GM18526 (cell line): ENCODE data around the gene OGFOD3.

Experiments
- POLR2A ChIP-seq: IDR thresholded peaks from 3 replicates; pipeline ENCODE4 v1.6.1; 2011; ENCODE audit not compliant: insufficient read length; ENCODE audit errors: extremely low read depth

The OGFOD3 gene

DNA sequence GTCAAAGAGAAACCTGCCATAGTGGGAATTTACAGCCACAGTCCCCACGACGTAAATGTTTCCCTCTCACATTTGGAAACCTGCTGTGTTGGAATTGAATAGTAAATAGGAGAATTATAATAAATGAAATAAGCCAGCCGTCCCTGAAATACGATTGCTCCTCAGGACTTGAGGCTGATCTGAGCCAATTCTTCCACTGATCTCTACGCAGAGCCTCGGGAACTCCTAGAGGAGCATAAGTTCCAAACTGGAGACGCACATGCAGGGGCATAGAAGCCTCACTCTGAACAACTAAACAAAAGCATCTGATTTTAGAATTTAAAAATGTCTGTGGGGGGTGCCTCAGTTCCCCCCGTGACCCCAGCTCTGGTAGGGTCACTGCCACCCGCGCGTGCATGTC, 69.5 kb downstream of the OGFOD3 start:
- no peak for TF ChIP-seq POLR2A

DNA sequence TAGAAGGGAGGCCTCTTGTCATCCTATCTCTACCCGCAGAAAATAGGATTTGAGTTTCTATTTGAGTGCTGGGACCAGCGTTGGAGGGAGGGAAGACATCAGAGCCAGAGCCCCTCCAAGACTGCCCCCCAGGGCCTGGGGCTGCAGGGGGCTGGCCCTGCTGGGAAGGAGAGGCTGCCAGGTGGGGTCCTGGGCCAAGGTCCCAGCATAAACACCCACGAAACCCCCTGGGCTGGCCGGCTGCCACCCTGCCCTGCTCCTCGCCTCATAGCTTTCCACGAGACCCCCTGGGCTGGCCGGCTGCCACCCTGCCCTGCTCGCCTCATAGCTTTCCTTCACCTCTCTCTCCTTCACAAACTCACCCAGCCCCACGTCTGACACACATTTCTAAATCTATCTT, 70.0 kb downstream of the OGFOD3 start:
- TF ChIP-seq POLR2A = no peak

DNA sequence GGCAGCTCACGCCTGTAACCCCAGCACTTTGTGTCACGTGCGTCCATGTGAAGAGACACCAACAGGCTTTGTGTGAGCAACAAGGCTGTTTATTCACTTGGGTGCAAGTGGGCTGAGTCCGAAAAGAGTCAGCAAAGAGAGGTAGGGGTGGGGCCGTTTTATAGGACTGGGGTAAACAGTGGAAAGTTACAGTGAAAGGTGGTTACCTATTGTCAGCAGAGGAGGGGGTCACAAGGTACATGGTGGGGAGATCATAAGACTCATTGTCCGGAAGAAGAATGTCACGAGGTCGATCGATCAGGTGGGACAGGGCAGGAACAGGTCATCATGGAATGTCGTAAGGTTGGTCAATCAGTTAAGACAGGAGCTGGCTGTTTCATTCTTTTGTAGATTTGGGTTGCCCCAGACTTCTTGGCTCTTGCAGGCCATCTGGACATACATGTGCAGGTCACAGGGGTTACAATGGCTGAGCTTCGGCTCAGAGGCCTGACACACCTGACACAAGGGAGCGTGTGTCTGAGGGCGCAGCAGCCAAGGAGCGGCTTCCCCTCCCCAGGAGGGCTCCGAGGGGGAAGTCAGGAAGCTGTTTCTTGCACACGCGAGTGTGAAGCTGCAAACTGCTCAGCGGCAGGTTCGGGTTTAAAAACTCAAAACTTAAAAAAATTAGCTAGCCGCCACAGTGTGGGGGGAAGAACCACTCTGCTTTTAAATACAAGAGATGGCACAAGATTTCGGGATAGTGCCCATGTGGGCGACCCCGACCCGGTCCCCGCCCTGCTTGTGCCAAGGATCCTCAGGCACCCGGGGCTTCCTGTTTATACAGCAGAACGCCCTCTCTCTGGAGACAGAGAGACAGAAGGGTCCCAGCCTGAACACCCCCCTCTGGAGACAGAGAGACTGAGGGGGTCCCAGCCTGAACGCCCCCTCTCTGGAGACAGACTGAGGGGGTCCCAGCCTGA, 71.8 kb downstream of the OGFOD3 start:
- no peak for TF ChIP-seq POLR2A

DNA sequence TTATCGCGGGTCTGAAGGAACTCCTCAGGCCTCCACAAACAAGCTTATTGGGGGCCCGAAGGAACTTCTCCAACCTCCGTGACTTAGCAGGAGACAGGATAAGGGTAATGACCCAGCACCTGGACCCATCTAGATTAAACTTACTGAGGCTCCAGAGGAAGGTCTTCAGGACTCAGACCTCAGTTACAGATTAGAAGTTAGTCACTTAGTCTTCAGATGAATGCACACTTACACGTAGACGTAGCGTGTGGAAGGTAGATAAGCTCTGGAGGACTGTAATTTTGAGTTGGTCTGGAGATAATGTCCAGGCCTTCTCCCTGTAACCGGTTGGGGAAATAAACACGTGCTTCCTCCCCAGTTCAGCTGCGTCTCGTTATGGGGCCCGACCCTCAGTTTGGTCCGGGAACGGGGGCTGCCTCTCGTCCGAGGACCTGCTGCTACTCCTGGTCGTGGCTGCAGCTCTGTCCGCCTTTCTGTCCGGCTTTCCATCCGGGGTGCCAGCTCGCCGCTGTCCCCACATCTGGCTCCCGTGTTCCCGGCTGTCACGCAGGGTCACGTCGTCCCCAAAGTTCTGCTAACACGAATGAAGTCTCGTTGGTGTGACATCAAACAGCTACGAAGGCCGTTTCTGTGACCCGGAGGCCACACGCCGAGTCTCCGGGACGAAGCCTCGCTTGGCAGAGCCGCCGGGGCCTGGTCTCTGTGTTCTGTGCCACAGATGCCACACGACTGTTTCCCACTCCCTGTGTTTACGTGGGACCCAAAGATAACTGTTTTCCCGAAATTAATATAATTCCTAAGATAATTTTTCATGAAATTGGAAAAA, 73.0 kb downstream of the OGFOD3 start:
- TF ChIP-seq POLR2A = no peak

DNA sequence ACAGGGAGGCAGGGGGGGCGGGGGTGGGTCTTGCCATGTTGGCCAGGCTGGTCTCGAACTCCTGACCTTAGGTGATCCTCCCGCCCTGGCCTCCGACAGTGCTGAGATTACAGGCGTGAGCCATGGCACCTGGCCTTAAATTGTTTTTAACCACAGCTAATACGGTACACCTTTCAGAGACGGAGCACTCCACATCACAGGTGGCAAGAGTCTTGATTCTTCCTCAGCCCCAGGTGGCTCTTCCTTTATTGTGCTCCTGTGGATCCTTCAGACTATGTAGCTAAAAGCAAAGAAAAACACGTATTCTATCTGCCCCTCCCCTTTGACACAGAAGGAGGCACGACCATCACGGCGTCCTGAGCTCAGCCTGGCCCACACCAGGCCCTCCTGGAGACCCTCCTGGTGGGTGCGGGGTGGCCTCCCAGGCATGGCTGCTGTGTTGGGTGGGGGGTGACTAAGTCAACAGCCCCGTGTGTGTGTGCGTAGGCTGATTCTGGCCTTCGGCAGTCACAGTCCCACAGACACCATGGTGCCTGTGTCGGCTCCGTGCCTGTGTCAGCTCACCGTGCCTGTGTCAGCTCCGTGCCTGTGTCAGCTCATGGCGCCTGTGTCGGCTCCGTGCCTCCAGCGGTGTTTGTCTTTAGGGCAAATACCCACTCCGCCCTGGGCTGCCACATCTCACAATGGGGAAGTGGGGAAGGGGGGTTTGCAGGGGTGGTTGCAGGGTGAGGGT, 74.0 kb downstream of the OGFOD3 start:
- no peak for TF ChIP-seq POLR2A

DNA sequence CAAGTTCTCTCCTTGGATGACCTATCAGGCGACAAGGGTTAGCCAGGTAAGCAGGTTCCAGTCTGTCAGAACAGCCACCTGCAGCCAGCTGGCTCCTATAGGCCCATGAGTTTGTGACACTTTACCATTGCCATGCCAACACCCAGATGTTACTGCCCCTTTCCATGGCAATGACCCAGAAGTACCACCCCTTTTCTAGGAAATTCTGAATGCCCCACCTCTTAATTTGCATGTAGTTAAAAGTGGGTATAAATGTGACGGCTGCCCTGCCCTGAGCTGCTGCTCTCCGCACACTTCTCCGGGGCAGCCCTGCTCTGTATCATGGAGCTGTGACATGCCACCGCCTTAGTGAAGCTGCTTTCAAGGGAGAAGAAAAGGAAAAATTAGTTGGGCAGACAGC, 74.8 kb downstream of the OGFOD3 start:
- TF ChIP-seq POLR2A = no peak

DNA sequence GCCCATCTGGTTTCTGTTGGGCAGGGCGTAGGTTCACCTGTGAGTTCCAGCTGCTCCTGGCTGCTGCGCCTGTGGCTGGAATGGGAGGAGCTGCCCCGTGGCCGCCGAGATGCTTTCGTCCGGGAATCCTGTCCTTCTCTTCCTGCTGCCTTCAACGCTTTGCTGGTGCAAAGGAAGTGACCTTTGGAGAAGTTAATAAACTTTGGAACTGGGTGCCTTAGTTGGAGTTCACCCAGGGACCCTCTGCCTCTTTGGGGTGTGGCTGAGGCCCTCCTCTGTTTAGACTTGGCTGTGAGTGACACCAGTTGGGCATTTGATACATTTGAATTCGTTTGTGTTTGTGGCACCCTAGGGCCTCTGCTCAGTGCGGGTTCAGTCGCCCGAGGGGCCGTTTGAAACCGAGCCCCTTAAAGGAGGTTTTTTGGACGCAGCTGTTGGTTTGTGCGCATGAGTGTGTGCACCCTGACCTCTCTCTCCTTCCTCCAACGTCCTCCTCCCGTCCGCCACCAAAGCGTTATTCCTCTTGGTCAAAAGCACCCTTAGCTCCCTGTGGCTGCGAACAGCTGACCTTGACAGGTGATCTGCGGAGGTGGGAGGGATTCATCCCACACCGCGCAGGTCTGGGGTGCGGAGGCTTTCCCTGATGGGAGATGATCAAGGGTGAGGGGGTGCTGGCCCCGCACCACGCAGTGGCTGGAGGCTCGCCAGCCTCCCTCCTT, 75.9 kb downstream of the OGFOD3 start:
- no peak for TF ChIP-seq POLR2A

DNA sequence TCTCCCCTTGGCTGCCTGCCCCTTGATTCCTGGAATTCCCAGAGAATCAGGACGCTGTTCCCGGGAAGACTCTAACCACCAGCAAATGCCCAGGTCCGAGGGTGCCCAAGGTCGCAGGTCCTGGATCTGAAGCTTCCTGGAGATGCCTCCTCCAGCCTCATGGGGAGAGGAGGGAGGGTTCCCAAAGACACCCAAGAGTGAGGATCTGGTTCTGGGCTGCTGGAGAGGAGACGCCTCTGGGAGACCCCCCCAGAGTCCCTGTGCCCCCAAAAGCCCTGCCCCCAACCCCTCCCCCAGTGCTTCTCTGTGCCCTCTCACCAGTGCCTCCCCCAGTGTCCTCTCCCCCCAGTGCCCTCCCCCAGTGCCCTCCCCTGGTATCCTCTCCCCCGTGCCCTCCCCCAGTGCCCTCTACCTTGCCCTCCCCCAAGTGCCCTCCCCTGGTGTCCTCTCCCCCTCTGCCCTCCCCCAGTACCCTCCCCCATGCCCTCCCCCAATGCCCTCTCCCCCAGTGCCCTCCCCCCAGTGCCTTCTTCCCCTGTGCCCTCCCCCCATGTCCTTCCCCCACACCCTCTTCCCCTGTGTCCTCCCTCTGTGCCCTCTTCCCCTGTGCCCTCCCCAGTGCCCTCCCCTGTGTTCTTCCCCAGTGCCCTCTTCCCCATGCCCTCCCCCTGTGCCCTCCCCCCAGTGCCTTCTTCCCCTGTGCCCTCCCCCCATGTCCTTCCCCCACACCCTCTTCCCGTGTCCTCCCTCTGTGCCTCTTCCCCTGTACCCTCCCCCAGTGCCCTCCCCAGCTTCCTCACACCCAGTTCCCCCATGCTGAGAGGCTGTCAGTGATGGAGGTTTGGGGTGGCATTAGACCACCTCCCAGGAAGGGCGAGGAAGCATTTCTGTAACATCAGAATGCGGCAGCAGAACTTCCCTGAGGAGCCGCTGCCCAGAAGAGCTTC, 78.5 kb downstream of the OGFOD3 start:
- no peak for TF ChIP-seq POLR2A
